HG03521 (cell line): ENCODE data around the gene NRAP.
A peak's percentile ranks its signal among the peaks of the same experiment; 100 is the strongest.

Experiments used
- ATAC-seq: cut with Tn5 transposase; IDR thresholded peaks from one replicate; pipeline ENCODE4 v1.9.1; 2021; ENCODE audit warnings: mild to moderate bottlenecking, moderate library complexity; ENCODE audit not compliant: unreplicated experiment

The NRAP gene

DNA sequence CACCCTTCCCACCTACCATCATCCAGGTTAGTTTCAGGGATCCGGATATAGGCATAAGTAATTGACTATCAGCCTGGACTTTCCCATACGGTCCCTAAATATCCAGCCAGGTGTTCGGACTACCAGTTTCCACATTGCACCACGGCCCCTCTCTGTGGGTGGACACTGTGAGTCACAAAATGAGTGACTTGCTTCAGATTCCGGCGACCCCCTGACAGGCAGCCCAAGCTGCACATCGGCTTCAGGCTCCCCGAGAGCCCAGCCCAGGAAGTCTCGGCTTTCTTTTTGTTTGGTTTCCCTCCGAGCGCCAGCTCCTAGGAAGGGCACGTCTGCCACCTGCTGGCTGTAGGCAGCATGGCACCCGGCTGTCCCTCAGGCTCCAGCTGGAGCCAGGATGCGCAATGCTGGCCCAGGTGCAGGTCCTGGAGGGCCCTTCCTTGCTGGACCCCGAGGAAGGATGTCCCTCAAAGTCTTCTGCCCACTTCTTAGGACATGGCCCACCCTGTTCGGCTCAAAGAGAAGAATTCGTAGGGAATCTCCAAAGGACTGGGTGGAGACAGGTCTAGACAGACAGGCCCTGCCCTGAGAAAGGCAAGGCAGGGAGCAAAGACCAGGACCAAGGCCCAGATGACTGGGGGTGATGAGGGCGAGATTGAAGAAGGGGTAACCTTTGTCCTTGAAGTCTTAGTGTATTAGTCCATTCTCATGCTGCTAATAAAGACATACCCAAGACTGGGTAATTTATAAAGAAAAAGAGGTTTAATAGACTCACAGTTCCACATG is 100.3 kb downstream of the NRAP start:
- peak; percentile 97 for ATAC-seq

DNA sequence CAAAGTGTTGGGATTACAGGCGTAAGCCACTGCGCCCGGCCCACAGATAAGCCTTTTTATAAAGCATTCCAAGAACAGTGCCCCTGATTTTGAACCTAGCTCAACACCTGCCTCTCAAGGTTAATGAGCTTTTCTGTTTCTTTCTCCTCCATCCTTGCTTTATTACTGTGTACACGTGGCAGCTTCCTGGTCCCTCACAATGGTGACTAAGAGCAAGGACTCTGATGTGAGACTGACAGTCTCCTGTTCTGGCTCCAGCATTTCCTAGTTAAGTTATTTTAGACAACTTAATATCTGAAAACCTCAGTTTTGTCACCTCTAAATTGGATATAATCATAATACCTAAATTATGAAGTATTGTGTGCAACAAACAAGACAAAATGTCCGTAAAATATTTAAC is 101.1 kb downstream of the NRAP start:
- no peak for ATAC-seq

DNA sequence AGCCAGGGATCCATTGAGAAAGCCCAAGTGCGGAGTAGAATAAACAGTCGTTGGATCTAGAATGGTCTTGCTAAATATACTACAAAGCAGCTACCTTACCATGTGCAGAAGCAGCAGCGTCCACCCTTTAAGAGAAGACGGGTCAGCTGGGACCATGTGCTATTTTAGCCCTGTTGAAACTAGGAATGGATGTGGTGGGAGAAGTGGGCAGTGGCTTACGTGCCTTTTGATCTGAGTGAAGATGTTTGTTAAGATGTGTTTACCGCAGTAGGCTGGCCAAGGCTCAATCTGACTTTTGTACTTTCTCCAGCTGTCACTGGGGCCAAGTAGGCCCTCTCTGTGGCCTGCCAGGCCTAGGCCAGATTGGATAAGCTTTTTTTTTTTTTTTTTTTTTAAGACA is 101.8 kb downstream of the NRAP start:
- ATAC-seq: no peak

DNA sequence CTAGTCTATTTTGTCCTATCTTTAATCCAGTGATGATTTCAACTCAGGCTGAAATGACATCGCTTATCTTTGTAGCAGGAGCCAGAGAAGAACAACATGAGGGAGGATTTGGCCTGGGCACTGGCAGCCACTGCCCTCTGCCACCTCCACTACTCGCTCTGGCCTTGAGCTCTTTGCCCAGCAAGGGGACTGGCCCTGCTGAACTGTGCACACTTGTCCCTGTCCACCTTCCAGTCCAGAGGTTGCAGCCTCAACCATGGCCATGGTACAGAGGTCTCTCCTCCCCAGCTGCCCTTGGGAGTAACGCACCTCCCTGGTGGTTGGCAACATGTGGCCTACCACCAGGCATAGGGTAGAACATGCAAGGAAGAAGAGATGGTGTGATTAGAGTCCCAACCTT is 102.6 kb downstream of the NRAP start:
- ATAC-seq: no peak

DNA sequence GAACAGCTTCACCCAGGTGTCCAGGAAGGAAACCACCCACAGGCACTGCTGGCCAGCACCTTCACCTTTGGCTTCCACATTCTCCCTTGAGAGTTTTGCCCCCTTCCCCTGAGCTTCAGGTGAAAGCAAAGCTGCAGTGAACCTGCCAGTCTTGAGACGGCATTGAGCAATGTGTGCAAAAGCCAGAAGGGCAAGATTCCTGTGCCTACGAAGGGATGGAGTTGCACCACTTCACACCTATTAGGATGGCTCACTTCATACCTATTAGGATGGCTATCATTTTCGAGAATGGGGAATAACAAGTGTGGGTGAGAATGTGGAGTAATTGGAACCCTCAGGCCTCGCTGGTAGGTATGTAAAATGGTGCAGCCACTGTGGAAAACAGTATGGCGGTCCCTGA is 103.8 kb downstream of the NRAP start:
- no peak for ATAC-seq

DNA sequence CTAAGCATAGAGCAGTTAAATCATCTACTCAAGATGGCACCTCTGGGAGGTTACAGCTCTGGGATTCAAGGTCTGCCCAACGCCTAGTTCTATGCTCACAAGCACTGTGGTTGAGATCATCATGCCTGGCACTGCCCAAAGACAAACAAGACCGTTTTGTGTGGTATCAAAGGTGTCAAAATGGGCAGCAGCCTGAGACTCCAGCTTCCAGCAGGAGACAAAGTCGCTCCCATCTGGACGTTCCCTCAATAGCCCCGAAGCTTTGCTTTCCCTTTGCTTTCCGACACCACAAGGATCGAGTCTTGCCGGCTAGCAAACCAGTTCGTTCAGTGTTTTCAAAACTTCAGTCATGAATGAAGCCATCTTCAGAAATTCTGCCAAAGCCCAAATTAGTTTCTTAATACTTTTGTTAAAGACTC is 105.9 kb downstream of the NRAP start:
- no peak for ATAC-seq

DNA sequence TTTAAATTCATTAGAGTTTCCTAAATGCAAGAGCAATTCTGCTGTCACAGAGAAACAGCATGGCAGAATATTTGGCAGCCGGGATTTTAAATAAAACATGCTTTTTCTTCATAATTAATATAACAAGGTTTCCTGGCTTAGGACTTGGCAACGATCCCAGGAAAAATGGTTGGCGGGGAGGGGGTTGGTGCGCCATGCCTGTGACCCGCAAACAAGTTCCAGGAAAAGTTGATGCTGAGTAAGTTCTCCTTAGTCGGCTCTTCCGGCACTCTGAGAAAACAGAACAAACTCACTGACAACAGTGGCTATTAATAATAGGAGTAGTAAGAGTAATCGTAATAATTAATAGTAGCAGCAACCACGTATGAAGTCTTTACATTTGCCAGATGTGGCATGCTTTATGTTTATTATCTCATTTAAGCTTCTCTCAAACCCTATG is 106.4 kb downstream of the NRAP start:
- no peak for ATAC-seq

DNA sequence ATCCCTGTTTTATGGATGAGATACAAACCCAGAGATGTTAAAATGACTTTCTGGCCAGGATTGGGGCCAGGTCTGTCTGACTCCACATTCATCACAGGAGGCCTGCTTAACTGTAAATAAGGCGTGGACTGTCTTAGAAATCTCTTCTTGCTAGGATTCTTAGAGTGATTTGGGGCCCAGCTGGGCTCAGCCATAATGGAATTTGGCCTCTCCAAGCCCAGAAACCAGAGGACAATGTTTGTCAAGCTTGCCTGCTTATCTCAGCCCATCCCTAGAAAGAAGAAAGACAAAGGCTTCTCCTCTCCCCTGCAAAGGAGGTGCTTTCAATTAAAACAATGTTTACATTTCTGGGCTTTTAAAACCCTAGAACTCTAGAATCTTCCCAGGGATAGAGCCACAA is 108.1 kb downstream of the NRAP start:
- ATAC-seq: no peak

DNA sequence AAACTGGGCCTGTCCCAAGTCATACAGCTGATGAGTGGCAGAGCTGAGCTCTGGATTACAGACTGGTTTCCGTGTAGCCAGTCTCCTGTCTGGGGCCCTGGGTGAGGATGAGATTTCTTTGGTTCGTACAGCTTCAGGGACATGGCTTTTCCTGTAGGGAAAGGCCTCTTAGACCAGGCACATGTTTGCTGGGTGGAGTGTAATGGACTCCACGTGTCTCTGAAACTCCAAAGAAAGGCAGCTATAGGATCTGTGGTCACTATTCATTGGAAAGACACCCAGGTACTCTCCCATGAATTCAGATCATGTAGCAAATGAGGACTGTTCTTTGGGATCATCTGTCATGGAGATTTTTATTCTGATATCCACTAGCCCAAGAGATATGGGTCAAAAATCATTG is 108.6 kb downstream of the NRAP start:
- ATAC-seq: no peak

DNA sequence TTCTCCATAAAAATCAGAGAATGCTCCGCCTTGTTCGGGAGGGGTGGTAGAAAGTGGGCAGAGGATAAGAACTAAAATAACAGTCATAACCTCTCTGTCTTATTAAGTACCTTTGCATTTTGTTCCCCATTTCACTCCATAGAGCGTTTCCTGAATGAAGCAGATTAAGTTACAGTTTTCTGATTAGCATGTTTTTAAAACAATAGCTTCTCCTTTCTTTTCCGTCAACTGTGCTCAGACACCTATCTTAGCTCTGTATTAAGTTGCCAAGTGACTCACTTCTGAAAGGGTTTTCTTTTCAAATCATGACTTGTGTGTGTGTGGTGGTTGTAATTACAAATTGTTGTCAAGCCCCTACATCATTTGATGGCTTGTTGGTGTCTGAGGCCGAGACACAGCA is 109.6 kb downstream of the NRAP start:
- no peak for ATAC-seq

DNA sequence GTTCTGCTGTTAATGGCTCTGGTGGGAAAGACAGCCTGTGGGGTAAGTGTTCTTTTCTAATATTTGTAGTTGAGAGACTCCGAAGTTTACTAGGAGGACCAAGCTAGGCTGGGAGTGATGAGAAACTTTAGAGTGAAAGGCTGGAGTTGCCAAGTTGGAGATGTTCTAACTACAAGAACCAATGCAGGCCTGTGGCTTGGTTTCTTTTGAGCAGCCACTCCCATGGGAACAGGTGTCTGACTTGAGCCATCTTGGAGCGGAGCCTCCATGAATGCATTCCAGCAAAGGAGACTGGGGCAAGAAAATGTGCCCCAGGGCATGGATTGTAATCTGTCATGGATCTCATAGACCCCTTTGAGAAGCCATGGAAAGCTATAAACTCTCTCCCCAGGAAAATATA is 110.7 kb downstream of the NRAP start:
- ATAC-seq: no peak

DNA sequence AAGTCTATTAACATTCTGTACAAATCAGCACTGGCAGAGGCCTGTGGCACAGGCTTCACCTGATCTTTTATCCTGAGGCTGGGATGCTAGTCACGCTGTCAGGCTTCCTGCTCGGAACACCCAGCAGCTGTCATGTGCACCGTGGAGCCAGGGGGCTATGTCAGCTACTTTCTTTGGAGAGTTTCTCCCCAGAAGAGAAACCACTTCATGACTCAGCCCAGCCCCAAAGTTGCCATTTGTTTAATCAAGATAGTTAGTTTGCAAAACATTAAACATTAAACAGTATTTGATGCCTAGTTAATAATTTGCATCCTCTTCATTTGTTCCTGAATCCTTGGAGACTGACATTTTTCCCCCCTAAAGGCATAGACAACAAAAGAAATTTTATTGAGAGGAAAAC is 111.1 kb downstream of the NRAP start, which contains the start of gene HABP2:
Gene HABP2 (plus strand): TSS at position 353 of the 400 bp plus-strand sequence. CDS start 69 bp downstream, outside the sequence.
- ATAC-seq: no peak

DNA sequence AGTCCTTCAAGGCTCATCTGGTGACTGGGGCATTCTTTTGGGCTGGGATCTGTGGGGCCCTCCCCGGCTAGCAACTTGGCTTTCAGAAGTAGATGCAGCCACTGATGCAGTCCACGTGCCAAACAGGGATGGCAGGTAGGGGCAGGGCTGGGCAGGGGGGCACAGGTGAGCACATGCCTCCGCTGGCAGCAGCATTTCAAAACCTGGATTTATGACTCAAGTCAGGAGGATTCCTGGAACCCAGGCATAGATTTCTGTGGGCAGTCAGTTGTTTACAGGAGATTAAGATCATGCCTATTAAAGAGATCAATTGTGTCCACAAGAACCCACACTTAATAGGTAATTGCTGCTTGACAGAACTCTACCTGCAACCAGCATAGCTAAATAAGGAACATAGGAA is 111.8 kb downstream of the NRAP start:
- ATAC-seq: no peak

DNA sequence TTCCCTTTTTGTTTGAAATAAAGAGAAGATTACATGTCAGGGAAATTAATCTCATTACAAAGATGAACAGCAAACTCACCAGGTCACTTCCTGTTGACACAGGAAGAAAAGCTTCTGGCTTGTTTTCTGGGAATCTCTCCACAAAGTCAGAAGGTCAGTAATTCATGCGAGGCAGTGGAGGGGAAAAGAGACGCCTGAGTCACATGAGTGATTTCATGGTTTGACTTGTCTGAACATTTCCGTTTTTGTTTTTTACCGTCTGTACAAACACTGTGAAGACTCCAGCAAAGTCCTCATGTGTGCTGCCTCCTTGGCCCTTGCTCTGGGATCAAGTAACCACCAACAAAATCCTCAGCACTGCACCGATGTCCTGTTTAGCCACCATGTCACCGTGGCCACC is 113.5 kb downstream of the NRAP start:
- peak; percentile 46 for ATAC-seq

DNA sequence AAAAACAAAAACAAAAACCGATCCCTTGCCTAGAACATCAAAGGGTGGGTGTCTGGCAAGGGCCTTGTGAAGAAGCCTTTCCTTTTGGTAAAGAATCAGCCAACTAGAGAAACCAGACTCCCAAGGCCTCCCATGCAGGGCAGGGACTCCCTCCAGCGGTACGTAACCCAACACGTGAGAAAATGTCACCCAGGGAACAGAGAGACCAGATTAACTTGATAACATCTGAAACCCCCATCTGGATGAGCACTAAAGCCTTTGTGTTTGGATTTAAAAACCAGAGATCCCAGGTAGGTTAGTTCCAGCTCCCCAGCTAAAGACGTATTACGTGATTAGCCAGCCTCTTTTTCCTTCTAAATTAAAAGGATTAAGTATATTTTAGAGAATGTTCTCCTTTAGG is 114.0 kb downstream of the NRAP start:
- no peak for ATAC-seq

DNA sequence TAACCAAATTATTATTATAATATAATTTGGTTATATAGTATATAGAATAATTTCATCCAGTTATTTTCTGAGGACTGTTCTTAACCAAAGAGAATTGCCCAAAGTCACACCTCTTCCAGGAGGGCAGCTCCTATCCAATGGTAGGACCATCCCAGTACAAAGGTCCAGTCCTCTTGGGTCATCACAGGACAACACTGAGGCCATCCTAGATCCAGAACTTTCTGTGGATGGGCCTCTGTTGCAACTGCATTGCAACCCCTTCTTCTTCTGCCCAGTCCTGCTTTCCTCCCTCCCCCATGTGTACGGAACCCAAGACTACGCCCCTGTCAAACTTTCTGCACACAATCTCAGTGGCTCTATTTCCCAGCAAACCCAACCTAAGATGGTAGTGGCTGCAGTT is 116.4 kb downstream of the NRAP start:
- no peak for ATAC-seq

DNA sequence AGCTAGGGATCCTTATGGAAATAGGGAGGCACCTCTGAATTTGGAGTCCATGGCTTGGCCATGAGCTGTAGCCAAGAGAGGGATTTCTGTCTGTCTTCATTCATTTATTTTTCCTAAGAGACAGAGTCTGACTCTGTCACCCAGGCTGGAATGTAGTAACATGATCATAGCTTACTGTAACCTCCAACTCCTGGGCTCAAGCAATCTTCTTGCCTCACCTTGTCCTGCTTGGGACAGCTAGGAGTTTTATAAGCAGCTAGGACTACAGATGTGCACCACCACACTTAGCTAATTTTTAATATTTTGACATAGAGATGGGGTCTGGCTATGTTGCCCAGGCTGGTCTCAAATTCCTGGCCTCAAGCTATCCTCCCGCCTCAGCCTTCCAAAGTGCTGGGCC is 119.4 kb downstream of the NRAP start:
- ATAC-seq: no peak

DNA sequence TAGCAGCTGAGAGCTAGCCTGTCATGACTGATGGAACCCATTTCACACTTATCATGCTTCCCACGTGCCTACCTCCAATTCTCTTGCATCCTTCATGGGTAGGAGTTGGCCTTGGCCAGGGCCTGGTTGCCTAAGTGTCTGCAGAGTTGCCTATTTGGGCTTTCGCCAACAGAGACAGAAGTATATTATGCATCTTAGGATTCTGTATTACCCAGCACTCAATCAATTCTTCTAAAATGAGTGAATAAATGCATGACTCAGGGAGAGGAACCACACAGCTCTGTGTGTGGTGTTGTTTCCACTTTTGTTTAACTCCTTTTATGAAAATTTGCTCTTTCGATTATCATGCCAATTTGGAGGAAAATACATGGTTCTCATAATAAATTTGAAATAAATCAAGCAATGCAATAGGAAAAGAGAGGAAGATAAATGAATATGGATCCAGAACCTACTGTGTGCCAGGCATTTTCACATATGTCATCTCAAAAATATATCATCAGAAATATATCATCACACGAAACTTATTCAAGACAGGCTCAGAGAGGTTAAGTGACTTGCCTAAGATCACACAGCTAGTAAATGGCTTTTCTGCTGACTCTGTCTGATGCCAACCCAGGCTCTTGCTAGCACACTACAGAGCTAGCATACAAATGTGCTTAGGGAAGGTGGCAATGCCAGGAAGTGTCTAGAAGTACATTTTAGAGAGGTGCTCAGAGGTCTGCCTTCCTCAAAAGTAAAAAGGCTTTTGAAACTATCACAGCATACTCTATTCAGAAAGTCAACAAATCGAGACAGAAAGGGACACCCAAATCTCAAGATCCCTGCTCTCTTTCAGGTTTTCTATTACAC is 120.5 kb downstream of the NRAP start:
- no peak for ATAC-seq

DNA sequence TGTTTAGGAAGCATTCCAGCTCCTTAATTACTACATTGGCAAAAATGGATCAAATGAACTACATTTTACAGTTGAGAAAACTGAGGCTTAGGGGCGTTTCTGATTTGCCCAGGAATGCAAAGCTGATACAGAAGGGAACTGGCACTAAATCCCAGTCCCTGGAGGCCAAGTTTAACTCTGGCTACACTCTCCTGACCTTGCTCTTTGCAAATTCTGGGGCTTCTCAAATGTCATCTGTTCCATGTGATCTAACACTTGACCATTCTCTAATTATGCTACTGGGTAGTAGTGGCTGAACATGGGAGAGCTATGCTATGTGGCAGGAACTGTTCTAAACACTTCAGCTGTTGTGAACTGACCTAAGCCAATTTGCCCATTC is 122.3 kb downstream of the NRAP start:
- no peak for ATAC-seq

DNA sequence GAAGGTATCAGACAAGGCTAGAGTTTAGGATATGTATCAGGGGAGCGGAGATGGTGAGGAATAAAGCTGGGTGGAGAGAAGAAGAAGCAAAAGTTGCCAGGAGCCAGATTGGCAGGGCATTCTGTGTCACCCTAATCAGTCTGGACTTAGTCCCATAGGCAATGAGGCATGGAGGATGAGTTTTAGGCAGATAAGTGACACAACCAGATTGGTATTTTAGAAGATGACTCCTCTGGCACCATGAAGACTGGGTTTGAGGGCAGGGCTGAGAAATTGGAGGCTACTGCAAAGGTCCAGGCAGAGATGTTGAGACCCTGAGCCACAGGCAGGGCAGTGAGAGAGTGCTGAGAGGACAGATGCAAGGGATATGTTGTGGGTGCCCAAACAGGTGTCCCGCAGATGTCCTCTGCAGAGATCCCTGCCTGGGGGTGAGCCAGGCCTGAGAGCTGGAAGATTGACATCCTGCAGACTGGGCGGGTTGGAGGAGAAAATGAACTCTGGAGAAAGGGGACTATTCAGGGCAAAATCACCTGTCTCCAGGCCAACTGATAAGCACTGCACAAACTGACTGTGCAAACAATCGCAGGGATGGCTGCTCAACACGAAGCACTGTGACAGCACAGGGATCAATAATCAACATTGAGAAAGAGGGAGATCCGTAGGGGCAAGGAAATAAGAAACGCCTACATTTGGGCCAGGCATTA is 122.8 kb downstream of the NRAP start:
- ATAC-seq: no peak

DNA sequence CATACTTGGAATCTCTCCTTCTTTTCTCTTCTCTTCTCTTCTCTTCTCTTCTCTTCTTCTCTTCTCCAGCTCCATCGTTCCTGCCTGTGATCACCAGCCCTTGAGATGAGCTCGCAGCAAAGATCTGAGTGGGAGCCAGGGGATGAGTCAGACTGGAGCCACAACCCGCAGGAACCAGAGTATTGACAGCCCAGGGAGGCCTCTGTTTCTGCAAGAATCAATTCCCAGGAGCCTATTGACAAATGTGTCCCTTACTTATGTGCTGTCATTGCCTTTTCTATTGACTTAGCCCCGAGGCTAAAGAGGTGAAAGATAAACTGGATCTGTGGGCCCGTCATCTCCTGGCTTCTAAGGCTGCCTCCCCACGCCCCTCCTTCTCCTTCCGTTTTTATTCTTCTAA is 124.1 kb downstream of the NRAP start:
- no peak for ATAC-seq
